HG03342 (cell line): ENCODE results near the gene WDR17.
A peak's percentile ranks its signal among the peaks of the same experiment; 100 is the strongest.
"Not testable (repeated sequence)": the region's sequence is repeated elsewhere in the genome, so short reads cannot be mapped to it uniquely, and the experiment has no call there.

Source experiments
- ATAC-seq: cut with Tn5 transposase; IDR thresholded peaks from one replicate; pipeline ENCODE4 v1.9.1; 2021; ENCODE audit warnings: mild to moderate bottlenecking, moderate library complexity; ENCODE audit not compliant: unreplicated experiment

Gene WDR17

GRCh38 chr4:176189891-176190795, 124.5 kb downstream of the WDR17 start:
- ATAC-seq = no peak

- ATAC-seq = no peak
These were observed 126.3 kb downstream of the WDR17 start for GRCh38 chr4:176191974-176192373.

- no peak for ATAC-seq
These were observed 127.5 kb downstream of the WDR17 start for GRCh38 chr4:176193126-176193525.

GRCh38 chr4:176193938-176194337, 128.3 kb downstream of the WDR17 start:
- ATAC-seq = no peak

- ATAC-seq = peak; percentile 99
These were observed 129.7 kb downstream of the WDR17 start, which contains the start of gene SPATA4 for GRCh38 chr4:176195184-176195978. Gene SPATA4 (minus strand): TSS chr4:176195585. CDS start chr4:176195562, 23 bp downstream.

GRCh38 chr4:176198316-176198903, 132.8 kb downstream of the WDR17 start:
- ATAC-seq = no peak

GRCh38 chr4:176205299-176205698, 139.7 kb downstream of the WDR17 start:
- ATAC-seq = no peak

- no peak for ATAC-seq
These were observed 142.2 kb downstream of the WDR17 start for GRCh38 chr4:176207839-176208238.

GRCh38 chr4:176209535-176209934, 143.9 kb downstream of the WDR17 start:
- no peak for ATAC-seq

GRCh38 chr4:176210101-176210500, 144.5 kb downstream of the WDR17 start:
- no peak for ATAC-seq

- no peak for ATAC-seq
These were observed 145.1 kb downstream of the WDR17 start for GRCh38 chr4:176210579-176211296.

GRCh38 chr4:176212351-176212750, 146.7 kb downstream of the WDR17 start:
- not testable (repeated sequence) for ATAC-seq

GRCh38 chr4:176217510-176217909, 151.9 kb downstream of the WDR17 start:
- no peak for ATAC-seq

- ATAC-seq = no peak
These were observed 156.5 kb downstream of the WDR17 start for GRCh38 chr4:176222149-176222548.

GRCh38 chr4:176223561-176223960, 157.9 kb downstream of the WDR17 start:
- ATAC-seq = no peak

GRCh38 chr4:176226736-176227135, 161.1 kb downstream of the WDR17 start:
- no peak for ATAC-seq

GRCh38 chr4:176229645-176230044, 164.0 kb downstream of the WDR17 start:
- no peak for ATAC-seq
